ENCODE measurements around the gene CCDC194.
A peak's percentile ranks its signal among the peaks of the same experiment; 100 is the strongest.

Gene CCDC194

GRCh38 chr19:17393914-17394313 is at the start of gene CCDC194:
CCDC194 (minus strand) TSS chr19:17394196; CDS start chr19:17394158, 38 bp downstream.
- no peak within 1 kb of the TSS for H3K27ac ChIP-seq

GRCh38 chr19:17441241-17442021 is 47.4 kb upstream of the CCDC194 start:
- H3K27ac ChIP-seq = no peak overlapping the region
- TF ChIP-seq, protein P1, sequence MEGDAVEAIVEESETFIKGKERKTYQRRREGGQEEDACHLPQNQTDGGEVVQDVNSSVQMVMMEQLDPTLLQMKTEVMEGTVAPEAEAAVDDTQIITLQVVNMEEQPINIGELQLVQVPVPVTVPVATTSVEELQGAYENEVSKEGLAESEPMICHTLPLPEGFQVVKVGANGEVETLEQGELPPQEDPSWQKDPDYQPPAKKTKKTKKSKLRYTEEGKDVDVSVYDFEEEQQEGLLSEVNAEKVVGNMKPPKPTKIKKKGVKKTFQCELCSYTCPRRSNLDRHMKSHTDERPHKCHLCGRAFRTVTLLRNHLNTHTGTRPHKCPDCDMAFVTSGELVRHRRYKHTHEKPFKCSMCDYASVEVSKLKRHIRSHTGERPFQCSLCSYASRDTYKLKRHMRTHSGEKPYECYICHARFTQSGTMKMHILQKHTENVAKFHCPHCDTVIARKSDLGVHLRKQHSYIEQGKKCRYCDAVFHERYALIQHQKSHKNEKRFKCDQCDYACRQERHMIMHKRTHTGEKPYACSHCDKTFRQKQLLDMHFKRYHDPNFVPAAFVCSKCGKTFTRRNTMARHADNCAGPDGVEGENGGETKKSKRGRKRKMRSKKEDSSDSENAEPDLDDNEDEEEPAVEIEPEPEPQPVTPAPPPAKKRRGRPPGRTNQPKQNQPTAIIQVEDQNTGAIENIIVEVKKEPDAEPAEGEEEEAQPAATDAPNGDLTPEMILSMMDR (conservative IDR thresholded peaks at IDR 0.05) = peak; percentile 54

More at GRCh38 chr19:17393914-17394313, at the start of gene CCDC194:
- TF ChIP-seq, protein P1 (conservative IDR thresholded peaks at IDR 0.05) = no peak

DNA sequence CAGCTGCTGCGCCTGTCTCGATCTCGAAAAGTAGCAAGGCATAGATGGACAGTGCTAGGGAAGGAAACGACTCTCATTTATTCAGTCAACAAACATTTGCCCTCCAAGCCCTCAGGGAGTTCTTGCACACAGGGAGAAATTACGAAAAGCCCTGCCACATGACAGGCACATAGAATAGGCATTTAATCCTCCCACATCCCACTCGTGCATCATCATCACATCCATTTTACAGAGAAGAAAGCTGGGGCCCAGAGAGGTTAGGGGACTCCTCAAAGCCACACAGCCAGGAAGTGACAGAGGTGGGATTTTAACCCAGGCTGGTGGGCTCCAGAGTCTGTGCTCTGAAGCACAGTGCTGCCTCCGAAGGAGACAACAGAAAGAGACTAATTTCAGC is 42.9 kb upstream of the CCDC194 start:
- TF ChIP-seq, protein P1 (conservative IDR thresholded peaks at IDR 0.05) = no peak
- H3K27ac ChIP-seq = no peak overlapping the region

GRCh38 chr19:17436094-17436873 is 42.3 kb upstream of the CCDC194 start:
- H3K27ac ChIP-seq = no peak overlapping the region
- TF ChIP-seq, protein P1 (conservative IDR thresholded peaks at IDR 0.05) = no peak

DNA sequence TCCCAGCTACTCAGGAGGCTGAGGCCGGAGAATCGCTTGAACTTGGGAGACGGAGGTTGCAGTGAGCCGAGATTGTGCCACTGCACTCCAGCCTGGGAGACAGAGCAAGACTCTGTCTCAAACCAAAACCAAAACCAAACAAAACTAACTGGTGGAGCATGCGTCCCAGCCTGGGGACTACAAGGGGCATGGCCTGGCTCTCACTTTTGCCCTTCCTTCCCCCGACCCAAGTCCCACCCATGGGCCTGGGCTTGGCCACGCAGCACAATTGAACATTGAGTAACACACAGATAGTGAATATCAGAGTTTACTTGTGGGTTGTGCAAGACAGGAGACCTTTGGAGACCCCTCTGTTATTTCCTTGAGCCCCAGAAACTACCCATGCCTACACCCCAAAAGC is 41.2 kb upstream of the CCDC194 start:
- TF ChIP-seq, protein P1 (conservative IDR thresholded peaks at IDR 0.05) = no peak
- H3K27ac ChIP-seq = no peak overlapping the region

- TF ChIP-seq, protein P1 (conservative IDR thresholded peaks at IDR 0.05) = no peak
- no peak overlapping the region for H3K27ac ChIP-seq
These were observed 37.4 kb upstream of the CCDC194 start for GRCh38 chr19:17431417-17431816.

DNA sequence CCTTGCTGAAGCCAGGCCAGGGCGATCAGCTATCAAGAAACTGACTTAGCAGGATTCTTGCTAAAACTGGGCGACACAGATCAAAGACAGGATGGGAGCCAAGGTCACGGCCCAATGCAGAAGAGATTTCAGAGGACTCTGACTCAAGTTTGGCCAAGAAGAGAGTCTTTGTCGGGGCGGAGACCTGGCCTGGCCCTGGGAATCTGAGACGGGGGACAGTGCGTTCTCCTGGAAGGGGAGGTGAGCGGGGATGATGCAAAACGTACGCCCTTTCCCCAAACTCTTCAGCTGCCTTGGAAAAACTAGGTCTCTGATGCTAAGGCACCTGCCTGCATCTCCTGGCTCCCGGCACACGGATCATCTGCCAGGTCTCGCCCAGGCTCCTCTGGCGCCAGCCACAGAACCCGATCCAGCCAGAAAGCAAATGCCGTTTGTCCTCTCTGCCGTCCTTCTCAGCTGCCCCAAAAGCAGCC is 35.7 kb upstream of the CCDC194 start:
- TF ChIP-seq, protein P1 (conservative IDR thresholded peaks at IDR 0.05) = no peak
- H3K27ac ChIP-seq = no peak overlapping the region

Measured in VCaP (cell line).